ENCODE results near the gene ZNF208.
A peak's percentile ranks its signal among the peaks of the same experiment; 100 is the strongest.
"Not testable (repeated sequence)": the region's sequence is repeated elsewhere in the genome, so short reads cannot be mapped to it uniquely, and the experiment has no call there.

ZNF208 gene

DNA sequence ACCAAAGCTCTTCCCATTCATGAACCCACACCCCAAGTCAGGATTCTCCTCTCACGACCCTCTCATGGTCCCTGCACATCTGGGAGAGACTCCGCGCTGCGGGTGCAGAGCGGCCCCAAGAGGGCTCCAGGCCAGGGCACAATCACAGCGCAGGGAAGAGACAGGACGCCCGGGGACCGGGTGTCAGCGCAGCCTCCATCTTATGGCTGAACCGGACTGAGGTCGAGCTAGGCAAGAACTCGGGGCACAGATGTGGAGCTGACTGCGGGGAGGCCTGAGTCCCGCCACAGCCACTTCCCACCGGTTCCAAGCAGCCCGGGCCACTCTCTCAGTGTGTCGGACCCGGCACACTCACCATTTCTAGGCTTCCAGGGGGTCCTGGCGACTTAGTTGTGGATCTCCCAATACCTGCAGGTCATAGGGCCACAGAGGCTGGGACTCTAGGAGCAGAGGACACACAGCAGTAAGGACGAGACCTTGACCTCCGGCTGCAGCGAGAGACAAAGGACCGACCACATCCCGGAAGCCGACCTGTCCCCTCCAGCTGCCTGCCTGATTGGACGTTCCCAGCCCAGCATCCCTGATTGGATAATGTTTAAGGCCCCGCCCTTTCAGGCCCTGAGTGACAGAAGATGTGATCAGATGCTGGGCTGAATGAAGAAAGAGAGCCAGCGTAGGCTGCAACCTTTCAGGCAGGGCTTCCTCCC, at the start of gene ZNF208:
ZNF208 (minus strand) TSS at position 507 of the 707 bp plus-strand sequence; CDS start at position 358, 149 bp downstream.
- DNase-seq (ENCODE audit: low read depth): peak; percentile 10

DNA sequence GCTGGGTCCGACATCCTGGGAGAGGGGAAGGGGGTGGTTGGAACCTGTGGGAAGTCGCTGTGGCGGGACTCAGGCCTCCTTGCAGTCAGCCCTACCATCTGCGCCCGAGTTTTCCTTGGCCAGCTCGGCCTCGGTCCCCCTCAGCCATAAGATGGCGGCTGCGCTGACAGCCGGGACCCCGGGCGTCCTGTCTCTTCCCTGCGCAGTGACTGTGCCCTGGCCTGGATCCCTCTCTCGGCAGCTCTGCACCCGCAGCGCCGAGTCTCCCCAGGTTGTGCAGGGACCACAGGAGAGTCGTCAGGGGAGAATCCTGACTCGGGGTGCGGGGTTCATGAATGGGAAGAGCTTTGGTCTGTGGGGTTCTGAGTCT, 41.9 kb upstream of the ZNF208 start:
- DNase-seq (ENCODE audit: low read depth): peak; percentile 9

DNA sequence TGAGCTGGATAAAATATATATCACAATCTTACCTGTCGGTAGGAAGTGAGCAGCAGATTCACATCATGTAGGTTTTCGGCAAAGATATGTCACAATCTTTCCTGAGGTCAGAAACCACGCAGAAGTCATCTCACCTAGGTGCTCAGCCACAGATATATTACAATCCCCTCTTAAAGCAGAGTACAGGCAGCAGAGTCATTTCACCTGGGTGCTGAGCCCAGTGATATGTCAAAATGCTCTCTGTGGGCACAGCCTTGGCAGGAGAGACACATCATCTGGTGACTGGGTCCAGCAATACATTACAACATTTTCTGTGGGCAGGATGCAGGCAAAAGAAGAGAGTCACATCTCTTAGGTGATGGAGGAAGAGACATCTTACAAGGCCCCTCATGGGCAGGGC, 30.4 kb upstream of the ZNF208 start:
- not testable (repeated sequence) for DNase-seq (ENCODE audit: low read depth)

DNA sequence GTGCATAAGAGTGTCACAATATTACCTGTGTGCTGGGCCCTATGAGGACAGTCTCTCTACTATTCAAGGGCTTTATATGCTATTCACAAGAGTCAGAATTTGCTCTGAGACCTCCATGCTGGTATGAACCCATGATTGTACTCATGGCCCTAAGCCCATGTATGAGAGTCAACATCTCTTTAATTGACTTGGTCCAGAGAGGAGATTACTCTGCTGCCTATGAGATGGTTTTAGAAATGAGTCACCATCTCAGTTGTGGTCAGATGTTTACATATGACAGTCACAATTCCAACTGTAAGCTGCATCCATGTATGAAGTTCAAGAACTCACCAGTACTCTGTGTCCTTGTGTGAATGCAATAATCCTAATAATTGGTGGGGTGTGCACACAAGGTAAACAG, 19.9 kb upstream of the ZNF208 start:
- DNase-seq (ENCODE audit: low read depth): no peak

DNA sequence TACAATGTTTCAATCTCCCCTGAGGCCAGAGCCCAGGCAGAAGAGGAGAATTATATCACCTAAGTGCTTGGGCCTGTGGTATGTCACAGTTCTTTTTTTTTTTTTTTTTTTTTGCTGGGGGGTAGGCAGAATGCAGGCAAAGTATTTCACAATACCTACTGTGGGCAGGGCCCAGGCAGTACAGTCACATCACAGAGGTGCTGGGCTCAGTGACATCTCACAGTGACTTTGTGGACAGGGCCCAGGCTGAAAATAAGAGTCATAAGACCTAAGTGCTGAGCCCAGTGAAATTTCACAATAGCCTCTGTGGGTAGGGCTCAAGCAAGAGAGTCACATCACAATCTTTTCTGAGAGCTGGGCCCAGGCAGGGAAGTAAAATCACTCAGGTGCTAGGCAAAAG, 15.9 kb upstream of the ZNF208 start:
- DNase-seq (ENCODE audit: low read depth): no peak

DNA sequence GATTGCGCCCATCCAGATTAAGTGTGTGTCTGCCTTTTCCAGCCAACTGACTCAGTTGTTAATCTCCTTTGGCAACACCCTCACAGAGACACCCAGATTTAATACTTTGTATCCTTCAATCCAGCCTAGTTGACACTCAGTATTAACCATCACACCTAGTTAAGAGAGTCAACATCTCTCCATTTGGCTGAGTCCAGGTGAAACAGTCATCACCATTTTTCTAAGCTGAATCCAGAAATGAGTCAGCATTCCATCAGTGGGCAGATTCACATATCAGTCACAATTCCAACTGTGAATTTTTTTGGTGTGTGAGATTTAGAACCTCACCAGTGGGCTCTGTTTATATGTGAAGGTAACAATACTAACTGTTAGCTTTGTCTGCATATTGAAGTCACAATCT, 14.8 kb upstream of the ZNF208 start:
- not testable (repeated sequence) for DNase-seq (ENCODE audit: low read depth)

DNA sequence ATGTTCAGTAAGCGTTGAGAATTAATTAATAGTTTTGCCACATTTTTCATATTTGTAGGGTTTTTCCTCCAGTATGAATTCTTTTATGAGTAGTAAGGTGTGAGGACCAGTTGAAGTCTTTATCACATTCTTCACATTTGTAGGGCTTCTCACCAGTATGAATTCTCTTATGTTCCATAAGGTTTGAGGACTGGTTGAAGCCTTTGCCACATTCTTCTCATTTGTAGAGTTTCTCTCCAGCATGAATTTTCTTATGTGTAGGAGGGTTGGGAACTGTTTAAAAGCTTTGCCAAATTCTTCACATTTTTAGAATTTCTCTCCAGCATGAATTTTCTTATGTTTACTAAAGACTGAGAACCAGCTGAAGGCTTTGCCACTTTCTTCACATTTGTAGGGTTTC, 40.3 kb downstream of the ZNF208 start:
- DNase-seq (ENCODE audit: low read depth): no peak

DNA sequence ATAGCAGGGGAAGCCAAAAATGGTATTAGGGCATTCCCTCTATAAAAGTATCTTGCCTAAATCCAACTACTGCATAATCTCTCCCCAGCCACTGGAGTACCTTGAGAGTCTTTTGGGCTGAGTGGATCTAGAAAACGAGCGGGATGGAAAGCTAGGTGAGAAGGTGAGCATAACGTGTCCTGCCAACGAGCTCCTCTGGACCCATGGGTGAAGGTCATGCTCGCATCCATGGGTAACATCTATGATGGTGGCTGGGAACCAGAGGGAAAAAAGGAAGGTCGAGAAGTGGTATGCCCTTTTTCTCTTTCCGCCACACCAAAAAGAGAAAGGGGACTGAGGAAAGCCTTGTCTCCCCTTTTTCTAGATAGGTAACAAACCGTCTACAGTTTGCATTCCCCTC, 63.0 kb downstream of the ZNF208 start:
- DNase-seq (ENCODE audit: low read depth): no peak

DNA sequence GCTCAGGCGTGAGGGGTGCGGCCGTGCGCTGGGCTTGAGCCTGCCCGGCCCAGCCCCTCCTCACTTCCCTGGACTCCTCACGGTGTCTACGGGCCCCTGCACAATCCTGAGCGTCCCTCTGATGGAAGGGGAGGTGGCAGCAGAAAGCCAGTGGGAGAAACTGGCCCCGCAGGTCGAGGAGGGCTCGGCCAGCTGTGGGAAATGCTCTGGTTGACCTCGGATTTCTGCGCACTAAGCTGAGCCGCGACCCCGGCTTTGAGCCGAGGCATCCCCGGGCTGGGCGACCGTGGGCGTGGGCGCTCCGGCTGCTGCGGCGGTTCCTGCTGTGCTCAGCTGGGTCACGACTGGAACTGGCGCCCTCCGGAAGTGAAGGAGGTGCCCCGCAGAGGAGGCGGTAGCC, 70.1 kb downstream of the ZNF208 start:
- no peak for DNase-seq (ENCODE audit: low read depth)

DNA sequence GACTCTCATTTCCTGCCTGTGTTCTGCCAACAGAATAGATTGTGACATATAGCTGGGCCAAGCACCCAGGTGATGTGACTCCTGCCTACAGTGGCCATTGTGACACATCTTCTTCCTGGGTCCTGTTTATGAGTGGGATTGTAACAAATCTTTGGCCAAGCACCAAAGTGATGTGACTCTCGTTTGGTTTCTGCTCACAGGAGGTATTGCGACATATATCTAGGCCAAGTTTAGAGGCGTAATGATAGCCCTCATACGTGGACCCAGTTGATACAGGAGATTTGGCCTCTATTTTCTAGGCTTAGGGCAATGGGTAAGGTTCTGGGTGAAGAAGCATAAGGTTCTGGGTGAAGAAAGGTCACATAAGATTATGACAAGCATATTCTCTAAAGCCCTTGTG, 76.2 kb downstream of the ZNF208 start:
- no peak for DNase-seq (ENCODE audit: low read depth)

DNA sequence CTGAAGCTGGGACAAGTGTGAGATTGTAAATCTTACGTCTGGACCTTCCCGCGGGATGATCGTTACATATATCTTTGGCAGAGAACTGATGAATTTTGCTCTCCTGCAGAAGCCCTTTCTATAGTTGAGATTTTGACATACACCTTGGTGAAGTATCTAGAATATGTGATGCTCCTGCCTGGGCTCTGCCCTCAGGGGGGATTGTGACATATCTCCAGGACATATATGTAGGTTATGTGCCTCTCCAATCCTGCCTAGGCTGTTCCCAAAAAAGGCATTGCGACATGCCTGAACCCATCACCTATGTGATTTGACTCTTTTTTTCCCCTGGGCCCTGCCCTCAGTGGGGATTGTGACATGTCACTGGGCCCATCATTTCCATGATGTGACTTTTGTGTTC, 76.6 kb downstream of the ZNF208 start:
- no peak for DNase-seq (ENCODE audit: low read depth)

DNA sequence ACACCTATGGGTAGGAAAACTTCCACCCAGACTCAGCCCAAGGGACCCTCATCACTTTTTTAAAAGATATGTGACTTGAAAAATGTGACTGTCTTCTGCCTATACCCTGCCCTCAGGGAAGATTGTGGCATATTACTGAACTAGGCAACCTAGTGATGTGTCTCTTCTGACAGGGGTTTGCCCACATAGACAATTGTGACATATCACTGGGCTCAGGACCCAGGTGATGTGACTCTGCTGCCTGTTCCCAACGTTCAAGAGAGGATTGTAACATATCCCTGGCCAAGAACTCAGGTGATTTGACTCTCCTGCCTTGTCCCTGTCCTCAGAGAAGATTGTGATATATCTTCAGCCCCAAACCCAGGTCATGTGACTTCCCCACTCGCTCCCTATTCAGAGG, 88.5 kb downstream of the ZNF208 start:
- no peak for DNase-seq (ENCODE audit: low read depth)

DNA sequence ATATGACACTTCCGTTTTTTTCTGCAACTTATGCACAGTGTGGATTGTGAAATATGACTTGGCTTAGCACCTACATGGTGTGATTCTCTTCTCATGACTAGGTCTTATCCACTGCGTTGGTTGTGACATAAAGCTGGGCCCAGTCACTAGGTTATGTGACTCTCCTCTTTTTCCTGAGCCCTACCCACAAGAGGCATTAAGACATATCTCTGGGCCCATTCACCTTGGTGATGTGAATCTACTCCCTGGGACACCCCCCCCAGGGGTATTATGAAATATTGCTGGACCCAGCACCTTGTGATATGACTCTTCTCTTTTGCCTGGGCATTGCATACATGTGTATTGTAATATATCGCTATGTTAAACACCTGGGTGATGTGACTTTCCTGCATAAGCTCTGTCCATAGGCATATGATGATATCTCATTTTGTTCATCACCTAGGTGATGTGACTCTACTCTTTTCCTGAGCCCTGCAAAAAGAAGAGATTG, 89.0 kb downstream of the ZNF208 start:
- DNase-seq (ENCODE audit: low read depth): no peak

DNA sequence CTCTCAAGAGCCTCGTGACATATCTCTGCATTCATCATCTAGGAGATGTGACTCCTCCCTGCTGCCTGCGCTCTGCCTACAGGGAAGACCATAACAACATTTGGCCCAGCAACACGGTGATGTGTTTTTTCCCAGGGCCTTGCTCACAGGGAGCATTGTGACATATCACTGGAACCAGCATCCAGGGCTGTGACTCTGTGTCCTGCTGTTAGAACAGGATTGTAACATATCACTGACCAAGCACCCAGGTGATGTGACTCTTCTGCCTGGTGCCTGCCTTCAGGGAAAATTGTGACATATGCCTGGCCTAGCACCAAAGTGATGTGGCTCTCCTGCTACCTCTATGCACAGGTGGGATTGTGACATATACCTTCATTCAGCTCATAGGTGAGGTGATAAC, 95.3 kb downstream of the ZNF208 start:
- DNase-seq (ENCODE audit: low read depth): no peak

DNA sequence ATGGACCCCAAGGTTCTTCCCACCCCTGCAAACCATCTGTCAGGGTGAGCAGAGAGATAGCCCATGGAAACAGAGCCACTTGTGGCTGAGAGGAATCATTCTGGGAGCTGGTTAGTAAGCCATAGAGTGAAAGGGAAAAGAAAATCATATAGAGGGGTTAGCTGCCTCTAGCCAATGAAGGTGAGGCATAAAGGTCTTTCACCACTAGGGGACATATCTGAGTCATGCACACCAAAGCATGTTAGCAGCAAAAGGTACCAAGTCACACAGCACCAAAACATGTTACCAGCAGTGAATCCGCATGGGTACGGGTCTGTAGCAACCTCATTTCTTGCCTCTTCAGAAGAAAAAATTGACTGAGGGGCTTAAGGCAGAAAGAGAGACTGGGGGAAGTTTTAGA, 98.1 kb downstream of the ZNF208 start:
- no peak for DNase-seq (ENCODE audit: low read depth)

DNA sequence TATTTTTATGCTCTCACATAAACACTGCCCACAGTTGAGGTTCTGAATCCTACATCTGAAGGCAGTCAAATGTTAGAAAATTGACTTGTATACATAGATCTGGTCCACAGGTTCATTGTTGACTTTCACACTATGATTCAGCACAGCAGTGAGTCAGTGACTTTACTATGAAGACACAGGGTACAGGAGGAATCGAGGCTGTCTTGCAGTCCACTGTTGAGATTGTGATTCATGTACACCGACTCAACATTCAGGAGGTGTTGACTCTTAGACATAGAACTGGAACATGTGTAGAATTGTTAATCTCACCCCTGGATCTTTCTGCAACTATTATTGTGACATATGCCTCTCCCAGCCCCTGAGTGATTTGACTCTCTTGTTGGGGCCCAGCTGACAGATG, 100.4 kb downstream of the ZNF208 start:
- DNase-seq (ENCODE audit: low read depth): no peak

DNA sequence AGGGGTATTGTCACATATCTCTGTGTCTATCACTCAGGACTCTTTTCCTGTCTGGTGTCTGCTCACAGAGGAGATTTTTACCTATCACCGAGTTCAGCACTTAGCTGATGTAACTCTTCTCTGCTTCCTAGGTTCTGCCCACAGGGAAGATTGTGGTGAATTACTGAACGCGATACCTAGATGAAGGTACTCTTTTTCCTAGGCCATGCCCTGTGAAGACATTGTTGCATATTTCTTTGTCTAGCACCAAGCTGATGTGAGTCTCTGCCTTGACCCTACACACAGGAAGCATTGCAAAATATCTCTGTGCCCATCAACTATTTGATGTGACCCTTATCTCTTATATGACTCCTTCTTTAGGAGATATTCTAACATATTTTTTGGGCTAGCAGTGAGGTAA, 102.7 kb downstream of the ZNF208 start:
- no peak for DNase-seq (ENCODE audit: low read depth)

DNA sequence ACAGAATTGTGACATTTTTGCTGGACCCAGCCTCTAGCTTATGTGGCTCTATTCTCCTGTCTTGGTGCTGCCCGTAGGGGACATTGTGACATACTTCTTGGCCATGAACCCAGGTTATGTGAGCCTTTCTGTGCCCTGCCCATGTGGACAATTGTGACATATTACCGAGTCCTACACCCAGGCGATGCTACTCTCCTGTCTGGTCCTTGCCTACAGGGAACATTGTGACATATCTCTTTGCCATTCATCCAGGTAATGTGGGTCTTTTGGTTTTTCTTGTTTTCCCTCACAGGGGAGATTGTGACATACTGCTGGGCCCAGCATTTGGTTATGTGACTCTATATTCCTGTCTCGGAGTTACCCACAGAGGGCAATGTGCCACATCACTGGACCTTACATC, 103.2 kb downstream of the ZNF208 start:
- no peak for DNase-seq (ENCODE audit: low read depth)

DNA sequence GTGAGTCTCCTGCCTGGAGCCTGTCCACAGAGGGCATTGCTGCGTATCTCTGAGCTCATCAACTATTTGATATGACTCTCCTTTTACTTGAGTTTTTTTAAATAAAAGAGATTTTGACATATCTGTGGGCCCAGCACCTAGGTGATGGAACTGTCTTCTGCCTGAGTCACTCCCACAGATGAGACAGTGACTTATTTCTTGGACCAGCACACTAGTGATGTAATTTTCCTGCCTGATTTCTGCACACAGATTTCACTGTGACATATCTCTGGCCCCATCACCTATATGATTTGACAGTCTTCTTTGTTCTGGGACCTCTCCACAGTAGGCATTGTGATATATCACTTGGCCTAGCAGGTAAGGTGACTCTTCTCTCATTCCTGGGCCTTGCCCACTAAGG, 108.2 kb downstream of the ZNF208 start:
- DNase-seq (ENCODE audit: low read depth): no peak

DNA sequence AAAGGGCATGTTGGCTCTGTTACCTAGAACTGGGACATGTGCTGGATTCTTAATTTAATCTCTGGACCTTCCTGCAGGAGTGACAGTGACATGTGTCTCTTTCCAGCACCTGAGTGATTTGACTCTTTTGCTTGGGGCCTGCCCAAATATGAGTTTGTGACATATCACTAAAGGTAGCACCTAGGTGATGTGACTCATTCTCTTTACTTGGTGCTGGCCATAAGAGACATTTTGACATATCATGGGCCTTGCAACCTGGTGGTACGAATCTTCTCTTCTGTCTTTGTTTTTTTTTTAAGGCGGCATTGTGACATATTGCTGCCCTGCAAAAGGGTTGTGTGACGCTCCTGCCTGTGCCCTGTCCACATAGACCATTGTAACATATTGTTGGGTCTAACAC, 108.9 kb downstream of the ZNF208 start:
- DNase-seq (ENCODE audit: low read depth): no peak

DNA sequence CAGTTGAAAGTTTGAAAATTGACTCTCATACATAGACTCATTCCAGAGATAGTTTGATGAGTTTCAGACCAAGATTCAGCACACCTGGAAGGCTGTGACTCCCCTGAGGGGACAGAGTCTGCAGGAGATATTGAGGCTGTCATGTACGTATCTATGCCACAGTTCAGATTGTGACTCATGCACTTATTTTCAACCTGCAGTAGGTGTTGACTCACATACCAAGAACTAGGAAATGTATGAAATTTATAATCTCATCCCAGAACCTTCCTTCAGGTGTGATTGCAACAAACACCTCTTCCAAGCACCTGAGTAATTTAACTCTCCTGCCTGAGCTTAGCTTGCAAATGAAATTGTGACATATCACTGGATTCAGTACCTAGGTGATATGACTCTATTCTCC, 110.3 kb downstream of the ZNF208 start:
- DNase-seq (ENCODE audit: low read depth): no peak

DNA sequence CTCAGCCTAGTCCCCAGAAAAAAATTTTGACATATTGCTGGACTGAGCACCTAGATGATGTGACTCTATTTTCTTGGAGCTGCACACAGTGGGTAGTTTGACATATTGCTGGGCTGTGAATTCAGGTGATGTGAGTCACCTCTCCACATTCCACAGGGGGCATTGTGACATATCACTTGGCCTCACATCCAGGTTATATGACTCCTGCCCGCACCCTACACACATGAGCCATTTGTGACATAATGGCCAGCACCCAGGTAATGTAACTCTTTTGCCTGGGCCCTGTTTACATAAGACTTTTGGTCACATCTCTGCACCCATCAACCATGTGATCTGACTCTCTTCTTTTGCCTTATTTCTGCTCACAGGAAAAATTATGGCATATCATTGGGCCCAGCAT, 119.7 kb downstream of the ZNF208 start:
- DNase-seq (ENCODE audit: low read depth): no peak

DNA sequence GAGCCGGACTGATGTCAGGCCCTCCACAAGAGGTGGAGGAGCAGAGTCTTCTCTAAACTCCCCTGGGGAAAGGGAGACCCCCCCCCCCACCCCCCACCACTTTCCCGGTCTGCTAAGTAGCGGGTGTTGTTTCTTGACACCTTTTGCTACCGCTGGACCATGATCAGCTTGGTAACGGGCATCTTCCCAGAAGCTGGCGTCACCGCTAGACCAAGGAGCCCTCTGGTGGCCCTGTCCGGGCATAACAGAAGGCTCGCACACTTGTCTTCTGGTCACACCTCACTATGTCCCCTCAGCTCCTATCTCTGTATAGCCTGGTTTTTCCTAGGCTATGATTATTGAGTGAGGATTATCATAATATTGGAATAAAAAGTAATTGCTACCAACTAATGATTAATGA, 120.7 kb downstream of the ZNF208 start:
- DNase-seq (ENCODE audit: low read depth): not testable (repeated sequence)

DNA sequence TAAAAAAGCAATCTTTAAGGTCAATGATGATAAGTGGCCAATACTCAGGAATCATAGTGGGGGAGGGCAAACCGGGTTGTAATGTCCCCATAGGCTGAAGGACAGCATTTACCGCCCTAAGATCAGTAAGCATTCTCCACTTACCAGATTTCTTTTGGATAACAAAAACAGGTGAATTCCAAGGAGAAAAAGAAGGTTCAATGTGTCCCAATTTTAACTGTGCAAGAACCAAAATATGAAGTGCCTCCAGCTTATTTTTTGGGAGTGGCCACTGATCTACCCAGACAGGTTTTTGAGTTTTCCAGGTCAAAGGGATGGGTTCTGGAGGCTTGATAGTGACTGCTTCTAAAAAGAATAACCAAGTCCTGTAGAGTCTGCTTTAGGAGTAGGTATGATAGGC, 125.2 kb downstream of the ZNF208 start:
- DNase-seq (ENCODE audit: low read depth): not testable (repeated sequence)

All from activated T-helper 1 cell treated with Interleukin-2 at 50 U/mL for 16 hours (primary cell).